ENCODE data around the gene AKAP13.
A peak's percentile ranks its signal among the peaks of the same experiment; 100 is the strongest.
"Not testable (repeated sequence)": the region's sequence is repeated elsewhere in the genome, so short reads cannot be mapped to it uniquely, and the experiment has no call there.

Gene AKAP13

DNA sequence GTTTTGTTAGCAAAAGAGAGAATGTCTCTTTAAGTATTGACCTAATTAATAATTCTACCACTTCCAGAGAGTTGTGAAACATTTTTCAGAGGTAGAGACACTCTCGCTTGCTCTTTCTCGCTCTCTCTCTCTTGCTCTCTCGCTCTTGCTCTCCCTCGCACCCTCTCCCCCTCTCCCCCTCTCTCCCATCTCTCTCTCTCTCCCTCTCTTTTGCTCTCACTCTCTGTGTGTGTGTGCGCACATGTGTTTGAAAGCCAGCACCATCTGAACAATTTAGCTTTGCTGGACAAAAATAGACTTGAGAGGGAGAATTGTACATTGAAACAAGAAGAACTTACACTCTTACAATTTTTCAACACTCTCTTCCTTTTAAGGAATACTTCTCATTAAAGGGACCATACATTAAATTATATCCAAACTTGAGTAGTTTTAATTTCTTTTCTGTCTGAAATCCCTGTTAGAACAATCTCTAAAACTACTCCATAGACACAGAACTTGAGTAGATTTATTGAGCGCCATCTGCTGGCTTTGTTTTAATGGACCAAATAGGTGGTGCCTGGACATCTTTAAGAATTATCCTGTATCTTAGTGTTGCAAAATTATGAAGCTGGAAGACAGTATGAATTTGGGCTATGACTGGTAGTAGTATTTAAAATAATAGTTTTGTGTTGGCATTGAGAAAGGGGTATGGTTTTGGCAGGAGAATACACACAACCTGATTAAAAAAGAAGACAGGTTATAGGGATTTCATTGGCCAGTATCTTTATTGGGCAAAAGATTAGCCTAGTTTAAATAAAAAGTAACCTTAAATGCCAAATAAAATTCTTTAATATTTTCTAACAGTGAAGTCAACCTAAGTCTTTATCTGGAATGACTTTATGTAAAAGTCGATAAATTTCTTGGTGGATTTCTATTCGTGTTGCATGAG, 124.6 kb downstream of the AKAP13 start:
- peak; percentile 66 for DNase-seq

DNA sequence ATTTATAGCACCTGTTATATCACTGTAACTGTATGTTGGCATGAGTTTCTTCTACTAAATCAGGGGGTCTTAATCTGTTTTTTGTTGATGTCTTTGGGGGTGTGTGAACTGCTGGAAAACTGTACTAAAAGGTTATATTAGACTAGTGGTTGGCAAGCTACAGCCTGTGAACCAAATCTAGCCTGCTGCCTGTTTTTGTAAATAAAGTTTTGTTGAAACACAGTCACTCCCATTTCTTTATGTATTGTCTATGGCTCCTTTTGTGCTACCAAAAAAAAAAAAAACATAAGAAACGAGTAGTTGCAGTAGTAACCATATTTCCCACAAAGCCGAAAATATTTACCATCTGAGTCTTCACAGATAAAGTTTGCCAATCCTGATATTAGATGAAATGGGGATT, 126.7 kb downstream of the AKAP13 start:
- DNase-seq = no peak

DNA sequence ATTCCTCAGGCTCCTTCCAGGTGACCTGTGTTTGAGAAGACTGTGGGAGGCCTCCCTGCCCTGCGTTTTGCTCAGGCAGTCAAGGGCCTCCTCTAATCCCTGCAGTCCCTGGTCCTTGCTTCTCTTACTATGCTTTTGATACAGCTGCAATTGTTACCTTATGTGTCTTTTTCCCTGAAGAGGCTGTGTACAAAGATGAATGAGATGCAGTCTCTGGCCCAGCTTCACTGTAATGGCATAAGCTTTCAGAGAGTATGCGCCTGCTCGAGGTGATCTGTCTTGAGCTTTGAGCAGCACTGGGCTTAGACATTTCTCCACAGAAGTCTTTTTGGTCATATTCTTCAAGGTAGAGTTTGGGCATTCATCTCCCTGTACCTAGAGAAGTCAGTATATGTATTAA, 129.6 kb downstream of the AKAP13 start:
- DNase-seq = no peak

DNA sequence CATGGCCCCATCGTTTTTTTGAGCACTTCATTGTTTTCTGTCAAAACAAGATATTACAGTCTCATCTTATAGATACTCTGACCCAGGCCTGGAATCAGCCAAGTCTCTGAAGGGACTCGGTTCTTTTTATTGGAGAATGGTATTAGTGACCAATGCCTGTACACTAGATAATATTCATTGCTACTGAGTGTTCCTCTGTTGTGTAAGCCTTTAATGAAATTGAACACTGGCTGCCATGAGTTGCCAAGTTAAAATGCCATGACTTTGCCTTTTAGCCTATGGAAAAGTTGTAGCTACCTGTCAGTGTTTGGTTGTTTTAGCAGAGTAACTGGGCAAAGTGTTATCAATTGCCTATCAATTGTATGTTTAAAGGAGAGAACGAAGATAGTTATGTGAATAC, 134.0 kb downstream of the AKAP13 start:
- DNase-seq = no peak

DNA sequence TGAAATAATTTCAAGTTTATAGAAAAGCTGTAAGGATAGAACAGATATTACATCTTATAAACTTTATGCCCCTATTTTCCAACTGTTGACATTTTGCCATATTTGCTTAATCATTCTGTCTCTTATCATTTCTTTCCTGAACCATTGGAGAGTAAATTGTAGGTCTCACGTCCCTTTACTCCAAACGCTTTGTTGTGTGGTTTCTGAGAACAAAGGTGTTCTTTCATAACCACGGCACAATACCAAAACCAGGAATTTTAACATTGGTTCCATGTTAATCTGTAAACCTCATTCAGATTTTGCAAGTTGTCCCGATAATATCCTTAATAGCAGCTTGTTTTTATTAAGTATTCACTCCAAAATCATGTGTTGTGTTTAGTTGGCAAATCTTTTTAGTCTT, 134.8 kb downstream of the AKAP13 start:
- no peak for DNase-seq

DNA sequence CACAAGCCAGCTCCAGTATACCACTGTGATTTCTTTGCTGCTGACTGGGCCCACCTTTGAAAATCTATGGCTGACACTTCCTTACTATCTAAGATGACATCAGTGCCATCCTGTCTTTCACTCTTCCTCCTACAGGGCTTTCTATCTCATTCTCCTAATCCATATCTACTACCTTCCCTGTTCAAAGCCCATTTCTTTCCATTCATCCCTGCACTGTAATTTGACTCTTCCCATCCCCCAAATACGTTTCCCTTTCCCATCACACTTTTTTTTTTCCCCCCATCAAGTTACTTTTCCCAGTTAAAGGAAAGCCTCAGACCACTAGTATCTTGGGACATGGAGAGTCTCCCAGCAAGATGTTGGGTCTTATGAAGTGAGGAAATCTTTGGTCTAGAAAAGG, 136.7 kb downstream of the AKAP13 start:
- no peak for DNase-seq

DNA sequence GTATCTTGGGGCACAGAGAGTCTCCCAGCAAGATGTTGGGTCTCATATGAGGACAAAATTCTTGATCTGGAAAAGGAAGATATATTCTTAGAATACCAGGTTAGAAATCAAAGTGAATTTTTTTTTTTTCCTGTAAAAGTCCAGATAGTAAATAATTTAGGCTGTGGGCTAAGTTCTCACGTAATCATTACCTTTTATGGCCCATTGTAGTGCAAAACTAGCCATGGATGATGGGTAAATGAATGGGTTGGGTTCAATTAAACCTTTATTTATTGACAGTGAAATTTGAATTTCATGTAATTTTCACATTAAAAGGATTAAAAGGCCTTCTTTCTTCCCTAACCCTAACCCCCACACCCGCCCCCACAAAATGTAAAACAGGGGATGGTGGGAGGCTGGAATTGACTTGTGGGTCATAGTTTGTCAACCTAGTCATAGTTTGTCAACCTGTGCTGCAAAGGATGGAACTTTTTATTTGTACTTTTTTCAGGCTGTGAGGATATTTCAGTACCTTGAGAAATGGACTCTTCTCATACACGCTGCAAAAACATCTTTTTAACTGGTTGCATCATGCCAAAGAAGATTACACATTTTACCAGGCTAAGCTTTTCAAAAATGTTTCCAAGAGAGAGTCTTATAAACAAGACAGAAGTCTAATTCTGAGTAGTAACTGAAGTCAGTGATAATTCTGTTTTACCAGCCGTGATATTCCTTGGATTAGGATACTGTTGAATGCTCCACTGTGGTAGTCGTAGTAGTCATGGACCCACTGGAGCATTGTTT, 138.8 kb downstream of the AKAP13 start:
- DNase-seq = no peak

DNA sequence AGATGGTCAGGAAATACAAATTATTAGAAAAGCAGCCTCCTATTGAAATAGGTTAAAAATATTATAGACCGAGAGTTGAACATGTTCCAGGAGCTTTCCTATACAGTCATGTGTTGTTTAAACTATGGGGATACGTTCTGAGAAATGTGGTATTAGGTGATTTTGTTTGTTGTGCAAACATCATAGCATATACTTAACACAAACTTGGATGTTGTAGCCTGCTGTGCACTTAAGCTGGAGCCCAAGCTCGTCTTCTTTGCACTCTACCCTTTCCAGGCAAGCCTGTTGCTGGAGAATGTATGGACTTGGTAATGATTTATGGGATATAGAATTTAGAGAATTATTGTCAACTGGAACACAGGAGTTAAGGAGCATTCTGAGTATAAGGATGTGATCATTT, 140.2 kb downstream of the AKAP13 start:
- no peak for DNase-seq

DNA sequence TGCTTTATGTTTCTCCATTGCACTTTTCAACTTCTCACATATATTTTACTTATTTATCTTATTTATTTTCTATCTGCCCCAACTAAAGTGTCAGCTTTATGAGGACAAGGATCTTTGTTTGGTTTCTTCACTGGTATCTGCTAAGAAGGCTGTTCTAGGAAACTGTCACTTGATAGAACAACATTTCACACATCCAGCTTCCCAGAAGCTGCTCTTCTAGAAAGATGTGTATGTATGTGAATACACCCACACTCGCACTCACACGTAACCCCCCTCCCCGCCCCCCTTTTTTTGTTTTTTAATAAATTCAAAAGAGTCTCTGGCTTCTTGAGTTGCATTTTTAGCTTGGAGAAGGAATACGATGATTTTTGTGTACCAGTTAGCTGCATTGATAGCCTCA, 143.1 kb downstream of the AKAP13 start:
- DNase-seq = no peak

DNA sequence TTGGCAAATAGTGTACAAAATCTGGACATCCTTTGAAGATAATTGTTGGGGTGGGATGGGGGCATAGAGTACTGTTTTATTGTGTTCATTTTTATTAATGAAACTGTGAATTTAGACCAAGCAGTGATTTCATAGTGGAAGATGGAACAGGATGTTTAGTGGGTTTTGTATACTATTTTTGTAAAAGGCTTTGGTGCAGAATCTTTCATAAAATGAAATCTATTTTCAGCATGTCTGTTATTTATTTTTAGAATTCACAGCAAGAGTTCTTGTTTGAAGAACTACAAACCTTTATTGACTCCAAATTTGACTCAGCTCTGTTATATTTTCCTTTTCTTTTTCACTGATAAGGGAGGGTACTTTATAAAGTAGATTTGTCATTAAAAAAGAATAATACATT, 145.4 kb downstream of the AKAP13 start:
- no peak for DNase-seq

DNA sequence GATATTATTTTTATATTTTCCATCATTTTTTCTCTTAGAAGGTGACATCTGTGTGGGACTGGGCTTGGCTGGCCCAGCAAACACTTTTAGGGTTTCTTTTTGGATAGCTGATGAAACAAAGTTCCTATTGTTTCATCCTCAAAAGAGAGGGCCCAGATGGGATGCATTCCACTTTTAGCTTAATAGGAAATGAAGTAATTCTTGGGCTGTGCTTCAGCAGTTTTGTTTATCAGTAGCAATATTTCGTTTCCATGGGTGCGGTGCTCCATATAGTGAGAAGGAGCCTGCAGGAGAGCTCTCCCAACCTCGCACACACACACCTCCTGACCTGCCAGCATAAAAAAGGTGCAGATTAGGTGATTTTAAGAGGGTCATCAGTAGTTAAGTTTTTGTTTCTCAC, 147.5 kb downstream of the AKAP13 start:
- peak; percentile 75 for DNase-seq

DNA sequence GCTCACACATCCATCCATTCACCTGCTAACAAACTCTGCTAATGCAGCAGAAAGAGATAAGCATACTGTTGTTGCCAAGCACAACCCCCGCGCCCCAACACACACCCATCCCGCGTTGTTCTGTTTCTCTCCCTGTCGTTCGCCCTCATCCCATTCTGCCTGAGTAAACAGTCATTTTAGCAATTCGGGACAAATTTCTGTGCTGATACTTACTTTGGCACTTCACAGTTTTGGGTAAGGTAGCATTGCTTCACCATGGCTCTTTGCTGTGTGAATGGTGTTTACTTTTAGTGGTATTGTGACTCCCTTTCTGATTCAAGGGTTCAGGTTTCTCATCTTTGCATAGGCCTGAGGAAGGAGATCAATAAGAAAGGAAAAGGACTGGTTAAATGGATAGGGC, 149.7 kb downstream of the AKAP13 start:
- no peak for DNase-seq

DNA sequence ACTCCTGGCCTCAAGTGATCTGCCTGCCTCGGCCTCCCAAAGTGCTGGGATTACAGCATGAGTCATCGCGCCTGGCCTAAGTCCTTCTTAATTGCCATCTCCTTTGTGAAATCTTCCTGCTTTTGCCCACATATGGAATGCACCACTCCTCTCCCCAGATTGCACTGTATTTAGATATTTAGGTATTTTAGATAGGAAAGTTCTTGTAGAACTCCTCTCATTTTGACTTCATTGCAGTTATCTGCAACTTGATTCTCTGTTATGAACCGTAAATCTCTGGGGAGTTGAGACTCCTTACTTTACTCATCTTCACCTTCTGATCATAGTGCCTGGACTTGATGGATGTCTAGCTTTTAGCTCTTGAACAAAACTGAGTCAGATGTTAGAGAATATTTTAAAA, 150.7 kb downstream of the AKAP13 start:
- DNase-seq = no peak

DNA sequence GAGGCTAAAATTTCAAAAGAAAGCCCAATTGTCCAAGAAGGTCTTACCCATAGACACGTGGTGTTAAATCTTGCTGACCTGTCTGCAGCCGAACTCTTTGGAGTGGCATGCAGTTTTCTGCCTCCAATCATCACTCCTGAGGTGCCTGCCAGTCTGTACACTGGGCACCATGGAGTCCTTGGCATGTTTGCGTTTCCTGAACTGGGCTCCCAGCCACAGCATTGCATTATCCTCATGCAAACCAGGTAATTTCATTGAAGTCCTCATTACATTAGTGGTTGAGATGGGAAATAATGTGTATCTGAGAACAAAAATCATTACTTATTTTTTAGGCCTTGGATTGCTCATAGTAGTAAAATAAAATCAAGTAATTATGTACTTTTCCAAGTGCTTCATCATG, 152.3 kb downstream of the AKAP13 start:
- DNase-seq = no peak

DNA sequence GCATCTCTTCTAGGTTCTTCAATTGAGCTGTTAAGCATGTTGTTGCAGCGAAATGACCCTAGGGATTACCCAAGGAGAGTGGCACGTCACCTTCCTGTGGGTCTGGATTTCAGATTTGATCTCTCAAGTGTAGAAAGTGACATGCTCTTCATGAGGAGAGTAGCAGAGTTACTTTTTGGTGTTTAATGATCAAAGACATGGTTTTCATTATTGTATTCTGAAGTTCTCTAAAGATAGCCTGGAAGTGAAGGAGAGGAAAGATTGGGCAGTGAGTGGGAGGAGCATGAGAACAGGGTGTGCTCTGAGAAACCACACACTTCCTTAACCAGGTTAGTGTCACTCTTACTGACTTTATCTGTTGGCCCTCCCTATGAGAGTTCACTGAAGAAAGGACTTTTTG, 153.6 kb downstream of the AKAP13 start:
- DNase-seq = no peak

DNA sequence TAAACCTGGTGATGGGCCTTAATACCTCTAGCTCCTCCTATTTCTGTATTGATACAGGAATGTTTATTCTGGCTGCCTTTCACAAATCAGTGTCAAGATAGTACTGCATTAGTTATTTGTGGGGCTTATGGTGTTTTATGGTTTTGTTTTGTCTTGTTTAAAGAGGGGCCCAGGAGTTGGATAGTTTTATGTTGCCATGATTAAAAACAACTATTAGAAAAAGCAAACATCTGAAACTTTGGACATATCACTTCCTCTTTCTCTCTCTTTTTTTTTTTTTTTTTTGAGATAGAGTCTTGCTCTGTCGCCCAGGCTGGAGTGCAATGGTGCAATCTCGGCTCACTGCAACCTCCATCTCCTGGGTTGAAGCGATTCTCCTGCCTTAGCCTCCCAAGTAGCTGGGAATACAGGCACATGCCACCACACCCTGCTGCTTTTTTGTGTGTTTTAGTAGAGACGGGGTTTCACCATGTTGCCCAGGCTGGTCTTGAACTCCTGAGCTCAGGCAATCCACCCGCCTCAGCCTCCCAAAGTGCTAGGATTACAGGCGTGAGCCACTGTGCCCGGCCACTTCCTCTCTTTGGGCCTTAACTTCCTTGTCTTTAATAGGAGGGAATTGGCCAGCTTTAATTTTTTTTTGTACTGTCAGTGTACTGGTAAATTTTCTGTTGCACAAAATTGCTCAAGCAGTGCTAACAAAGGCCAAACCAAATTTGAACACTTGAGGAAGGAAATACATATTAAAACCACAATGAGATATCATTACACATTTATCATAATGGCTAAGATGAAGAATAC, 155.3 kb downstream of the AKAP13 start:
- not testable (repeated sequence) for DNase-seq

DNA sequence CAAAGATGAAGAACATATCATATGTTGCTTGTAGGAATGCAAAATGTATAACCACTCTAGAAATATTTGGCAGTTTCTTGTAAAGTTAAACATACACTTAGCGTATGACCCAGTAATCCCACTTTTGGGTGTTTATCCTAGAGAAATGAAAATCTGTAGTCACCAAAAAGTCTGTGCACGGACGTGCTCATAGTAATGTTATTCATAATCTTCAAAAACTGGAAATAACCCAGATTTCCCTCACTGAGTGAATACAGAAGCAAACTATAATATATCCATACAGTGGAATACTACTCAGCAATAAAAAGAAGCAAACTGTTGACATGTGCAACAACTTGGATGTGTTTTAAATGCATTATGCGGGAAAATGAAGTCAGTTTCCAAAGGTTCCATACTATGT, 155.9 kb downstream of the AKAP13 start:
- no peak for DNase-seq

DNA sequence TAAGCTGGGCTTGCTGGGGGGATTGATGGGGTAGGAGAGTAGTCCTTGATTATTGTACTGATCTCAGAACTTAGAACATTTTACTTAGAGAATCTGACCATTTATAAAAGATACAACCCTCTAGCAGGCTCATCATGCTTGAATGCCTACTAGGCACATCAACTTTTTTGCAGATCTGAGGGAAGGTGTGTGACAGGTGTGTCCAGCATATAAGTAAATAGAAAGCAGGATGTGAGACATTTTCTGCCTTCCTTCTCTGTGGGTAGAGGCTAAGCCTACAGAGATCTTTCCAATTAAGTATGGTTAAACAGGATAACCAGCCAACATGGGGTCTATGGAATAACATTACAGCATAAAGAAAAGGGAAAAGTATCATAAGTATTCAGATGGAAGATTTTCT, 159.1 kb downstream of the AKAP13 start:
- DNase-seq = no peak

DNA sequence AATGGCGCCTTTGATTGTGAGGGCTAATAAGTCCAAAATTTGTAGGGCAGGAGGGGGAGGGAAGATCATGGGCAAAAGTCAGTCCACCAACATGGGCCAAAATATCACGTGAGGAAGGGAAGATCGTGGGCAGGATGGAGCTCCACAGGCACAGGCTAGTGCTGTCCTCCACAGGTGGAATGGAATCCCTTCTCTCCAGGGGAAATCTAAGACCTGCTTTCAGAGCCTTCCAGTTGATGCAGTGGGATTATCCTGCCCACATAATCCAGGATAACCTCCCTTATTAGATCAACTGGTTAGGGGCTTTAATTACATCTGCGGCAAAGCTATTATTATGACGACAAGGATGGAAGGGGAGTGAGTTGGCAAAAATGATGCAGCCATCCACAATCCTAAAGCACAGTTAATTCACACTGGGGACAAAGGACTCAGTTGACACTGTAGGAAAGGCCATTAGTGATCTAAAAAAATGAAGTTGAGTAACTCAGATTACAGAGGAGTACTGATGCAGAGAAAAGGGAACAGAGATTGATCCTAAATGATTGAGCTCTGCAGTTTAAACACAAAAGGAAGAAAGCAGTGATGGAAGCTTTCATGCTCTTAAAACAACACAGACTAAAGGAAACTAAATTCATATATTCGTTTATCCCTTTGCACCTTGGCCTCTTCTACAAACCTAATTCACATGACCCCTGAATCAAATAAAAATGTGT, 159.8 kb downstream of the AKAP13 start:
- no peak for DNase-seq

DNA sequence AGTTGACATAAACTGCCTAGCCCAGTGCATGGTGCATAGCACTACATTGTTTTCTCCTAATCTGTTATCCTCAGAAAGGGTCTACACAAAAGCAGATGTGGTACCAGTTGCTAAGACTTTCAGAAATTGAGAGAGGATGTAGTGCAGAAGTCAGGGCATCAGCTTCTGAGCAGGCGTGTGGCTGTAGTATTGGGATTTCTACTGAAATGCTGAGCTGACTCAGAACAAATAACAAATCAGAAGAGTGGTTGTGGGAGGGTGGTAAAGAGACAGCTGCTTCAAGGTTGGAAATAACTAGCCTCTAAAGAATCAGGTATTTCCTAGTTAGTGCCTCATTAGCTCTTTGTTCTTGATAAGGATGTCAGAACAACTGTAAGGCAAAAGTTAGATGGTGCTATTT, 161.3 kb downstream of the AKAP13 start:
- no peak for DNase-seq

DNA sequence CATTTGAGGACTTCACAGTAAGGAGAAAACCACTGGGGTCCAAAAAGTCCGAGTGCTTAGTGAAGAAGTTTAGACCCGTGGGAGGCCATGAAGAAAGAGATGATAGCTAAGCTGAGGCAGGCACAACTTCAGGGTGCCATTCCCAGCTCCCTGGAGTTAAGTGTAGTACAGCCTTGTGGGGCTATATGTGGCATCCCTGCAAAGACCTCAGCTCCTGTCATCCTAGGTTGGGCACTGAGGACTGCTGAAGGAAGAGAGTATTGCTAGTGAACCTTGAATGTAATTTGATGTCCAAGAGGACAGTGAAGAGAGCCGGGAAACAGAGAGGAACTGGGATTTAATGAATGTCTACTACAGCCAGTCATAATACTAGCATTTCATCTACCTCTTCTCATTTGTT, 162.1 kb downstream of the AKAP13 start:
- no peak for DNase-seq

DNA sequence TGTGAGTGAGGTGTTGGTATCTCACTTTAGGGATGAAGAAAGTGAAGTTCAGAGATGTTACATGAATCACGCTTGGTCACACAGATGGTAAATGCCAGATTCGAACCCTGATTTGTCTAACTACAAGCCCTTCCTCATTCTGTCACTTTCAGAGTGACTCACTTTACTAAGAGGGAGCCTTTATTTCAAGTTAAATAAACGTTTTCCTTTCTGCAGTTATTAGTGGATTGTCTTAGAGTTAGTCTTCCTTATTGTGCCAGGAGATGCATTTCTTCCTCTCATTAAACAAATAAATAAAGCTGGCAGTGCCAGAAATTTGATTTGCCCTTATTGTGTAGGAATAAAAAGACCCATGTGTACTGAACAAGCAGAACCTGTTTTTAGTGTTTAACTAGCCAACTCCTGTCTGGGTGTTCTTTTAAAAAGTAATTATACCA, 162.5 kb downstream of the AKAP13 start:
- no peak for DNase-seq

Data from fibroblast of skin of back (primary cell).